H1 (cell line): ENCODE results near the gene MEF2C. TPM values are rescaled to one million over a fixed set of nuclear protein-coding genes. Genes with fewer than 3 reads are reported as not detected.

ENCODE experiments used
- CTCF ChIA-PET: fragments of 300-600 bp; sonication (Branson Sonifier 250); formaldehyde crosslinking; loops from one replicate; lab custom pipeline; 2021; ENCODE audit not compliant: partially characterized antibody; lab: Charles Lee
- POLR2A ChIA-PET: fragments of 300-600 bp; sonication (Branson Sonifier 250); formaldehyde crosslinking; loops from one replicate; lab custom pipeline; 2021; ENCODE audit warnings: inconsistent platforms; ENCODE audit not compliant: partially characterized antibody; lab: Charles Lee
- DNase-seq, 2 experiments: peaks; one replicate each; pipeline versions ENCODE4 v3.0.0 to v3.0.0-alpha.2; 2010 to 2022; ENCODE audit warnings: low spot score in 2 of 2, low read depth in 1 of 2, mixed read lengths in 1 of 2
- FAIRE-seq: peaks from 2 replicates; lab custom pipeline; 2011; peaks lifted over from hg19 to GRCh38; lab: Jason Lieb, UNC
- H2AFZ ChIP-seq: 2 replicates; pipeline ENCODE4 v1.8.1; 2012; ENCODE audit warnings: low read length, inconsistent platforms
- H2AK5ac ChIP-seq: 2 replicates; pipeline ENCODE4 v1.6.1; 2013; ENCODE audit warnings: low read depth, low read length
- H2BK120ac ChIP-seq: replicated peaks from 2 replicates; pipeline ENCODE3; 2013; ENCODE audit warnings: low read depth, low read length, inconsistent platforms
- H2BK12ac ChIP-seq: 2 replicates; pipeline ENCODE4 v1.6.1; 2013; ENCODE audit warnings: low read depth, low read length
- H2BK15ac ChIP-seq: 2 replicates; pipeline ENCODE4 v1.6.1; 2013; ENCODE audit warnings: low read length
- H2BK20ac ChIP-seq: 2 replicates; pipeline ENCODE4 v1.6.1; 2013; ENCODE audit warnings: low read length
- H2BK5ac ChIP-seq: 2 replicates; pipeline ENCODE4 v1.6.1; 2013; ENCODE audit warnings: low read depth, low read length
- H3K14ac ChIP-seq: 2 replicates; pipeline ENCODE4 v1.6.1; 2013; ENCODE audit warnings: inconsistent platforms; ENCODE audit not compliant: insufficient read length
- H3K18ac ChIP-seq: 2 replicates; pipeline ENCODE4 v1.6.1; 2013; ENCODE audit warnings: low read length; ENCODE audit errors: extremely low read depth
- H3K23ac ChIP-seq: 2 replicates; pipeline ENCODE4 v1.6.1; 2013; ENCODE audit warnings: inconsistent platforms; ENCODE audit not compliant: insufficient read length
- H3K23me2 ChIP-seq: 2 replicates; pipeline ENCODE4 v1.6.1; 2013; ENCODE audit warnings: low read depth, low read length
- H3K27ac ChIP-seq: 2 replicates; pipeline ENCODE4 v1.6.1; 2011; ENCODE audit warnings: low read depth, low read length, inconsistent platforms
- H3K27me3 ChIP-seq, 4 experiments: replicated peaks in 1 of 4; 1 replicate in 1 of 4; 2 replicates in 3 of 4; pipeline versions ENCODE4 v1.6.1 to v1.8.1; 2011 to 2013; ENCODE audit warnings: low read length in 3 of 4, mild to moderate bottlenecking in 3 of 4, inconsistent platforms in 2 of 4, mixed read lengths in 2 of 4, moderate library complexity in 1 of 4; ENCODE audit not compliant: control insufficient read depth in 3 of 4, insufficient read depth in 3 of 4; ENCODE audit errors: extremely low read depth in 1 of 4
- H3K36me3 ChIP-seq, 4 experiments: 2 replicates each; pipeline versions ENCODE4 v1.6.1 to v1.8.1; 2011 to 2013; ENCODE audit warnings: mild to moderate bottlenecking in 4 of 4, low read length in 3 of 4, moderate library complexity in 2 of 4, control low read depth in 1 of 4, inconsistent platforms in 1 of 4; ENCODE audit not compliant: insufficient read depth in 4 of 4, control insufficient read depth in 2 of 4
- H3K4ac ChIP-seq: replicated peaks from 2 replicates; pipeline ENCODE3; 2013; ENCODE audit warnings: low read length, low read depth, mixed read lengths, inconsistent platforms; ENCODE audit not compliant: insufficient read length
- H3K4me1 ChIP-seq, 4 experiments: replicated peaks in 1 of 4; 1 replicate in 1 of 4; 2 replicates in 3 of 4; pipeline versions ENCODE4 v1.6.1 to v1.8.1; 2011 to 2013; ENCODE audit warnings: low read length in 3 of 4, inconsistent platforms in 2 of 4, mixed read lengths in 1 of 4; ENCODE audit not compliant: insufficient read depth in 4 of 4, control insufficient read depth in 3 of 4
- H3K4me2 ChIP-seq, 2 experiments: 2 replicates each; pipeline versions ENCODE4 v1.6.1 to v1.8.1; 2011 to 2013; ENCODE audit warnings: low read depth in 2 of 2, low read length in 2 of 2, control low read depth in 1 of 2, inconsistent platforms in 1 of 2, mild to moderate bottlenecking in 1 of 2; ENCODE audit not compliant: insufficient read depth in 1 of 2
- H3K4me3 ChIP-seq, 4 experiments: fragments of 200-600, 300-600 bp in 1 of 4; sonication (generic), shearing (Covaris generic), sonication (Bioruptor Twin) in 1 of 4; 2 replicates each; pipeline versions ENCODE4 v1.5.1 to v1.8.1; 2011 to 2016; ENCODE audit warnings: low read length in 4 of 4, low read depth in 3 of 4, control low read depth in 2 of 4, inconsistent platforms in 2 of 4, mild to moderate bottlenecking in 2 of 4, mixed read lengths in 1 of 4, moderate library complexity in 1 of 4; ENCODE audit not compliant: insufficient read depth in 2 of 4; ENCODE audit errors: extremely low read depth in 1 of 4
- H3K56ac ChIP-seq: replicated peaks from 2 replicates; pipeline ENCODE3; 2013; ENCODE audit warnings: low read depth, mild to moderate bottlenecking, mixed read lengths, low read length, inconsistent platforms; ENCODE audit not compliant: insufficient read length
- H3K79me1 ChIP-seq: 2 replicates; pipeline ENCODE4 v1.6.1; 2013; ENCODE audit warnings: low read depth, low read length, control low read depth
- H3K79me2 ChIP-seq, 2 experiments: 2 replicates each; pipeline versions ENCODE4 v1.6.1 to v1.8.1; 2012 to 2013; ENCODE audit warnings: low read length in 2 of 2, mild to moderate bottlenecking in 2 of 2, inconsistent platforms in 1 of 2; ENCODE audit not compliant: insufficient read depth in 2 of 2, control insufficient read depth in 1 of 2
- H3K9ac ChIP-seq, 4 experiments: replicated peaks in 1 of 4; 1 replicate in 1 of 4; 2 replicates in 3 of 4; pipeline versions ENCODE4 v1.6.1 to v1.8.1; 2011 to 2013; ENCODE audit warnings: low read depth in 3 of 4, low read length in 3 of 4, control low read depth in 2 of 4, mild to moderate bottlenecking in 2 of 4, moderate library complexity in 2 of 4, inconsistent platforms in 1 of 4; ENCODE audit errors: extremely low read depth in 1 of 4
- H3K9me3 ChIP-seq, 2 experiments: 2 replicates each; pipeline versions ENCODE4 v1.6.1 to v1.8.1; 2012 to 2013; ENCODE audit warnings: mild to moderate bottlenecking in 2 of 2, moderate library complexity in 2 of 2, control low read depth in 1 of 2, inconsistent platforms in 1 of 2, low read depth in 1 of 2, low read length in 1 of 2, mixed read lengths in 1 of 2; ENCODE audit not compliant: insufficient read depth in 2 of 2
- H4K20me1 ChIP-seq, 2 experiments: replicated peaks in 1 of 2; 2 replicates each; pipeline versions ENCODE3 to v1.8.1; 2011 to 2013; ENCODE audit warnings: inconsistent platforms in 2 of 2, low read length in 2 of 2, mild to moderate bottlenecking in 1 of 2; ENCODE audit not compliant: insufficient read depth in 2 of 2, control insufficient read depth in 1 of 2
- H4K5ac ChIP-seq: 2 replicates; pipeline ENCODE4 v1.6.1; 2013; ENCODE audit warnings: low read length, low read depth, mixed read lengths, inconsistent platforms; ENCODE audit not compliant: insufficient read length
- H4K8ac ChIP-seq: 2 replicates; pipeline ENCODE4 v1.8.0; 2013; ENCODE audit warnings: mild to moderate bottlenecking, moderate library complexity, low read length, inconsistent platforms; ENCODE audit not compliant: insufficient read depth; ENCODE audit errors: extremely low read depth
- H4K91ac ChIP-seq: replicated peaks from 2 replicates; pipeline ENCODE3; 2013; ENCODE audit warnings: low read length, mixed read lengths, inconsistent platforms; ENCODE audit not compliant: insufficient read length
- KDM4A ChIP-seq: IDR thresholded peaks from one replicate; pipeline ENCODE4 v1.7.1; 2012; ENCODE audit warnings: low read depth, mild to moderate bottlenecking, moderate library complexity, low read length, inconsistent platforms; ENCODE audit not compliant: severe bottlenecking
- RAD21 ChIP-seq, 2 experiments: IDR thresholded peaks in 1 of 2; conservative IDR thresholded peaks in 1 of 2; 2 replicates each; pipeline ENCODE4 v1.6.1; 2011; ENCODE audit warnings: low read depth in 2 of 2, low read length in 2 of 2, improper control_type of control experiment in 1 of 2, inconsistent platforms in 1 of 2, mild to moderate bottlenecking in 1 of 2, moderate library complexity in 1 of 2
- RFX5 ChIP-seq: IDR thresholded peaks from 2 replicates; pipeline ENCODE4 v1.6.1; 2011; ENCODE audit warnings: low read depth, low read length, improper control_type of control experiment, borderline replicate concordance
- RNF2 ChIP-seq: fragments of 200-900, 300-1000 bp; sonication (generic); IDR thresholded peaks from 2 replicates; pipeline ENCODE4 v1.7.1; 2016; ENCODE audit warnings: borderline replicate concordance, low read depth, mild to moderate bottlenecking, antibody characterized with exemption, low read length; ENCODE audit not compliant: poor library complexity, severe bottlenecking; ENCODE audit errors: missing control alignments
- SP1 ChIP-seq: IDR thresholded peaks from 2 replicates; pipeline ENCODE4 v1.6.1; 2011; ENCODE audit warnings: low read depth, low read length
- TAF1 ChIP-seq: IDR thresholded peaks from 2 replicates; pipeline ENCODE4 v1.6.1; 2011; ENCODE audit warnings: mild to moderate bottlenecking, low read depth, low read length
- WGBS, 2 experiments: shearing (Covaris generic) in 1 of 2; methylation state at CpG; one replicate each; pipeline versions ENCODE4 v1.1.6 to v1.1.7; 2013 to 2015; ENCODE audit warnings: low lambda C conversion rate in 2 of 2, mixed read lengths in 2 of 2, inconsistent platforms in 1 of 2, low coverage in 1 of 2, missing lambda C conversion rate in 1 of 2; ENCODE audit not compliant: insufficient replicate concordance in 2 of 2, insufficient coverage in 1 of 2, insufficient read length in 1 of 2; ENCODE audit errors: extremely low coverage in 1 of 2, missing lambda C conversion rate in 1 of 2; 5-methylcytosine and 5-hydroxymethylcytosine counted together
- polyA plus RNA-seq, 7 experiments: library from polyadenylated mRNA; depleted of rRNA in 3 of 7; stranded (reverse) in 5 of 7; unstranded in 2 of 7; fragments of >200 nt in 5 of 7; fragments of 200-250 nt in 2 of 7; gene quantifications; 1 replicate in 5 of 7; 2 replicates in 1 of 7; 4 replicates in 1 of 7; pipeline versions ENCODE4 v1.2.1 to v1.2.3, GENCODE V29; 2011 to 2013; ENCODE audit warnings: missing spikeins in 2 of 7, mixed read lengths in 2 of 7
- total RNA-seq: library from RNA; stranded (reverse); fragmentation: NEBNext Ultra II Directional; extraction: Animal tissue kit (Norgen Biotek cat#: 25700); gene quantifications from 2 replicates; pipeline ENCODE4 v1.2.1, GENCODE V29; 2021

MEF2C gene
- total and polyA plus RNA-seq, 2 of the 8 experiments (the other 6 are each of a cell fraction or from before 2014, with no cell fraction given), result 0.59 to 0.99 TPM

DNA sequence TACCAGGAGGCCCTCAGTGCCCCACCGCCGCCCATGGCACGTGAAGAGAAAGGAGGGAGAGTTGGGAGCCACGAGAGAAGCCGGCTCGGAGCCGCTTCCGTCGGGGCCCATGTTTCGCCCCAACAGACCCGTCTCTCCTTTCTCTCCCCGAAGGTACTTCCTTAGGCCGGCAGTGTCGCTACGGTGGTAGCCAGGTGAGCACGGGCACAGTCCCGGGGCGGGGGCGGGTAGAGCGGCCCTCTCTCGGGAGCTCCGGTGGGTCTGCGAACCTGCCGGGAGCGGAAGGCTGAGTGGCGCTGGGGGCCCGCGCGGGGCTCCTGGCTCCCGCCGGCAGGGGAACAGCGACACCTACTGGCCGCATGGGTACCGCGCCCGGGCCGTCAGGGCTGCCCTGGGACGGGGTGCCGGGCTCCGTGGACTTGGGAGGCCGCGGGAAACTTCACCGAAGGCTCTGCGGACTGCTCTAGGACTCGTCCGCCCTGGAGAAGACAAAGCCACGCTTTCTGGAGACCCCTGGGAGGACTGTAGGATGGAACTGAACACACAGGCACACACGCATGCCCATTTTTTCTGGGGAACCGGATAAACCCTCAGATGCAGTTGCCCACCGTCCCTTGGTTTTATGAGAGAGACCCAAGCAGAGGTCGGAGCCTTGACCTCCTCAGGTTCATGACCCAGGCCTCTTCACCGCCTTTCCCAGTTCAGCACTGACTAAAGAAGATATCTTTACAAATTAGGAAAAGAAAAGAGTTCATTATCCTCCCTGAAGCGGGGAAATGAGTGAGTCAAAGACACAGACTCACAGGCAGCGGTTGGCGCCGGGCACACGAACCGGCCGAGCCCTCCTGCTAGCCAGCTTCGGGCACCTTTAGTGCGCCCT is 202.5 kb downstream of the MEF2C start:
- Histone ChIP-seq H3K4me2 (peak overlapping the region; percentile 74 to 78), H3K27ac (no peak overlapping the region), H3K27me3 (peaks cover 58 to 96% (median 81%) of the 10 kb centered on the region in 4 experiments), H3K79me2 (no peaks in the 10 kb centered on the region), H3K36me3 (no peaks in the 10 kb centered on the region), H3K79me1 (no peaks in the 10 kb centered on the region), H3K9ac (no peak overlapping the region), H2BK5ac (no peak overlapping the region), H3K23ac (no peak overlapping the region), H2BK15ac (no peak overlapping the region), H2AFZ (0 out of 2 replicates have a peak overlapping the region, but pooled peaks have one; percentile 77), H3K23me2 (peaks cover 19% of the 10 kb centered on the region), H4K91ac (no peak overlapping the region), H3K14ac (no peak overlapping the region), H4K20me1 (peaks cover 5 to 15% of the 10 kb centered on the region in 2 experiments), H3K4me3 (peak overlapping the region; percentile 6 to 58 (median 31); a peak in 7 of 8 replicates), H2BK120ac (no peak overlapping the region), H3K4me1 (peaks cover 10 to 26% (median 15%) of the 10 kb centered on the region in 4 experiments), H4K8ac (no peak overlapping the region), H2BK12ac (no peak overlapping the region), H4K5ac (no peak overlapping the region), H3K9me3 (no peaks in the 10 kb centered on the region), H2BK20ac (no peak overlapping the region), H2AK5ac (no peak overlapping the region), H3K56ac (no peak overlapping the region), H3K4ac (no peak overlapping the region), H3K18ac (peak overlapping the region; percentile 40; the same call in 1 of the 2 replicates)
- 3% methylated on average over 46 of the region's 61 CpGs; no CpG with 5 or more reads in 1 of the 2 experiments for WGBS, 2 experiments
- CTCF ChIA-PET, result interaction anchor here (0.6 to 6.4 kb wide), 18 partner anchors 8 to 918 kb away, joined by 3 to 63 read pairs (median 4); no protein-coding TSS in a partner anchor
- POLR2A ChIA-PET, result interaction anchor here (1.0 to 3.2 kb wide), 5 partner anchors 8 to 537 kb away, joined by 3 to 13 read pairs (median 4); no protein-coding TSS in a partner anchor
- FAIRE-seq, result no peak
- peak in 1 of 2 experiments; percentile 97 for DNase-seq
- peak; percentile 17 for TF ChIP-seq KDM4A
- peak; percentile 53 for TF ChIP-seq RNF2
- TF ChIP-seq TAF1, result 0 out of 2 replicates have a peak, but pooled peaks have one; percentile 22
- peak; percentile 93 to 94 for TF ChIP-seq RAD21 (IDR thresholded peaks at IDR 0.05 in 1 of 2, conservative IDR thresholded peaks at IDR 0.05 in 1 of 2; ENCODE audit: low read depth in 2 of 2, low read length in 2 of 2)
- no peak for TF ChIP-seq SP1
- no peak for TF ChIP-seq RFX5
